ENCODE measurements around the gene THRAP3.

DNA sequence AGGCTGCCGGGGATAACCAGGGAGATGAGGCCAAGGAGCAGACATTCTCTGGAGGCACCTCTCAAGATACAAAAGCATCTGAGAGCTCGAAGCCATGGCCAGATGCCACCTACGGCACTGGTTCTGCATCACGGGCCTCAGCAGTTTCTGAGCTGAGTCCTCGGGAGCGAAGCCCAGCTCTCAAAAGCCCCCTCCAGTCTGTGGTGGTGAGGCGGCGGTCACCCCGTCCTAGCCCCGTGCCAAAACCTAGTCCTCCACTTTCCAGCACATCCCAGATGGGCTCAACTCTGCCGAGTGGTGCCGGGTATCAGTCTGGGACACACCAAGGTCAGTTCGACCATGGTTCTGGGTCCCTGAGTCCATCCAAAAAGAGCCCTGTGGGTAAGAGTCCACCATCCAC is 62.6 kb downstream of the THRAP3 start:
- TF ChIP-seq YY1 (IDR thresholded peaks at IDR 0.05; ENCODE audit: insufficient read depth, insufficient read length) (no peak), ZNF274 (IDR thresholded peaks at IDR 0.05; ENCODE audit: low read depth, low read length) (no peak)
